HepG2 (cell line): ENCODE data around the gene ATP5MG. TPM values are rescaled to one million over a fixed set of nuclear protein-coding genes. Genes with fewer than 3 reads are reported as not detected.
A peak's percentile ranks its signal among the peaks of the same experiment; 100 is the strongest.

ENCODE experiments used
- CCDC6 ChIP-seq: sonication (generic); formaldehyde crosslinking; IDR thresholded peaks from 2 replicates; pipeline ENCODE4 v1.8.1; 2022; ENCODE audit warnings: mild to moderate bottlenecking, missing genetic modification reagents, moderate library complexity
- CSRNP1 ChIP-seq: sonication (generic); formaldehyde crosslinking; IDR thresholded peaks from 2 replicates; pipeline ENCODE4 v1.8.1; 2023; ENCODE audit warnings: mild to moderate bottlenecking, missing genetic modification reagents
- CSRNP2 ChIP-seq: sonication (generic); formaldehyde crosslinking; conservative IDR thresholded peaks from 2 replicates; pipeline ENCODE4 v1.8.0; 2022; ENCODE audit warnings: low read depth, missing genetic modification reagents
- EEA1 ChIP-seq: sonication (generic); formaldehyde crosslinking; IDR thresholded peaks from 2 replicates; pipeline ENCODE4 v1.5.1; 2020; ENCODE audit warnings: mild to moderate bottlenecking, missing genetic modification reagents, borderline replicate concordance
- FOXJ3 ChIP-seq: sonication (generic); formaldehyde crosslinking; IDR thresholded peaks from 2 replicates; pipeline ENCODE4 v1.4.0; 2020; ENCODE audit warnings: missing genetic modification reagents, mild to moderate bottlenecking, borderline replicate concordance
- HOXA7 ChIP-seq: sonication (generic); formaldehyde crosslinking; IDR thresholded peaks from 2 replicates; pipeline ENCODE4 v1.8.1; 2022; ENCODE audit warnings: mild to moderate bottlenecking, missing genetic modification reagents, moderate library complexity
- MLLT10 ChIP-seq: sonication (generic); formaldehyde crosslinking; IDR thresholded peaks from 2 replicates; pipeline ENCODE4 v1.4.0; 2020; ENCODE audit warnings: missing genetic modification reagents
- NFIC ChIP-seq: IDR thresholded peaks from 2 replicates; pipeline ENCODE4 v1.6.1; 2012; ENCODE audit warnings: mild to moderate bottlenecking, low read length, inconsistent platforms
- PRPF4 ChIP-seq: fragments of 200-400 bp; formaldehyde crosslinking; IDR thresholded peaks from 2 replicates; pipeline ENCODE4 v1.6.1; 2016; ENCODE audit warnings: low read length, low read depth; ENCODE audit not compliant: poor library complexity, severe bottlenecking
- SETDB1 ChIP-seq: sonication (generic); formaldehyde crosslinking; IDR thresholded peaks from 2 replicates; pipeline ENCODE4 v1.5.1; 2020; ENCODE audit warnings: missing genetic modification reagents, mild to moderate bottlenecking, borderline replicate concordance
- TBL1XR1 ChIP-seq: fragments of 150-350 bp; IDR thresholded peaks from 2 replicates; pipeline ENCODE4 v1.6.1; 2014; ENCODE audit warnings: borderline replicate concordance, low read length; ENCODE audit not compliant: partially characterized antibody
- TCF7L2 ChIP-seq: IDR thresholded peaks from 2 replicates; pipeline ENCODE4 v1.6.1; 2011; ENCODE audit warnings: mild to moderate bottlenecking, low read depth, low read length, moderate library complexity
- ZBTB43 ChIP-seq: sonication (generic); formaldehyde crosslinking; conservative IDR thresholded peaks from 2 replicates; pipeline ENCODE4 v1.4.0; 2020; ENCODE audit warnings: missing genetic modification reagents
- ZNF280D ChIP-seq: sonication (generic); formaldehyde crosslinking; IDR thresholded peaks from 2 replicates; pipeline ENCODE4 v1.5.1; 2020; ENCODE audit warnings: mild to moderate bottlenecking, missing genetic modification reagents
- ZNF543 ChIP-seq: sonication (generic); formaldehyde crosslinking; IDR thresholded peaks from 2 replicates; pipeline ENCODE4 v1.4.0; 2020; ENCODE audit warnings: mild to moderate bottlenecking, missing genetic modification reagents
- ZNF589 ChIP-seq: sonication (generic); formaldehyde crosslinking; conservative IDR thresholded peaks from 2 replicates; pipeline ENCODE4 v1.8.0; 2022; ENCODE audit warnings: mild to moderate bottlenecking, moderate library complexity, missing genetic modification reagents
- polyA plus RNA-seq, 8 experiments: library from polyadenylated mRNA; depleted of rRNA in 3 of 8; stranded (reverse) in 7 of 8; unstranded in 1 of 8; fragments of >200 nt; fragmentation: Illumina TruSeq in 4 of 8; extraction: Trizol in 4 of 8; gene quantifications; 2 replicates each; pipeline versions ENCODE4 v1.2.1 to v1.2.3, GENCODE V29; 2011 to 2016; ENCODE audit warnings: low read depth in 4 of 8, missing spikeins in 1 of 8, mixed read lengths in 1 of 8; ENCODE audit not compliant: insufficient read depth in 1 of 8
- total RNA-seq, 5 experiments: library from RNA; depleted of rRNA; stranded (reverse); fragments of >200 nt; fragmentation: Illumina TruSeq; extraction: Trizol; gene quantifications; 2 replicates each; pipeline ENCODE4 v1.2.3, GENCODE V29; 2016; ENCODE audit warnings: low read depth in 1 of 5
- TF ChIP-seq, protein P1 (sequence below): sonication (generic); formaldehyde crosslinking; conservative IDR thresholded peaks from 2 replicates; pipeline ENCODE4 v1.4.0; 2020; ENCODE audit warnings: missing genetic modification reagents

ATP5MG gene
- total and polyA plus RNA-seq, 2 of the 13 experiments (the other 11 are each of a cell fraction or from before 2014, with no cell fraction given): 260 to 320 TPM

DNA sequence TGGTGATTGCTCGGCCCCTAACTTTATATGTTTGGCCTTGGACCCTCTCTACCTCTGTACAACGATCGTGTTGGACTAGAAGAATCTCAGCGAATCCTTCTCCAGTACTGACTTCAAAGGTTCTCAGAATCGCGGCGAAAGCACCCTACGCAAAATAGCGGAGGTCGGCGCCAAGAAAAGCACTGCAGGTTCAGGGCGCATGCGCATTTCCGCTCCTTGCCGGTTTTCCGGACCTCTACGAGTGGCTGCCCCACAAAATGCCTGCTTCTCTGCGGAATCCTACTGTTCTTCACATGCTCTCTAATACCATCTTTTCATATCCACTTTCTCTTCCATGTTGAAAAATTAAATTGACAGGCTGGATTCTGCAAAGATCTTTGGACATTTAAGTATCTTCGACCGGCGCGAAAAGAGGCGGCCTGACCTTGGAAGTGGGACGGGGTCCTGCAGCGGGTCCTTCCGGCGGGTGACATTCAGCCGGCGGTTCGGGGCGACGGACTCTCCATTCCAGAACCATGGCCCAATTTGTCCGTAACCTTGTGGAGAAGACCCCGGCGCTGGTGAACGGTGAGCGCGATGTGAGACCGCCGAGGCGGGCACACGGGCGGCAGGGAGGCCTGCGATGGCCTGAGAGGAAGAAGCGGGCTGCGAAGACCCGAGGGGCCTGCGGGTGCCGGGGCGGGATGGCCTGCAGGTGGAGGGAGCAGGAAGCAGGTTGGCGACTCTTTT lies at the start of gene ATP5MG (continued):
- TF ChIP-seq ZNF589 (CRISPR knock-in tag) (no peak), PRPF4 (no peak), NFIC (peak; percentile 52; the same call in 1 of the 2 replicates), CSRNP2 (no peak), ZBTB43 (CRISPR knock-in tag) (no peak), HOXA7 (CRISPR knock-in tag) (no peak), ZNF280D (CRISPR knock-in tag) (peak; percentile 84; the same call in 1 of the 2 replicates), CCDC6 (CRISPR knock-in tag) (peak; percentile 61; the same call in 1 of the 2 replicates), MLLT10 (CRISPR knock-in tag) (no peak), EEA1 (no peak), TCF7L2 (no peak), SETDB1 (CRISPR knock-in tag) (no peak), FOXJ3 (CRISPR knock-in tag) (0 out of 2 replicates have a peak, but pooled peaks have one; percentile 15), TBL1XR1 (no peak), ZNF543 (no peak), CSRNP1 (CRISPR knock-in tag) (no peak)
- TF ChIP-seq, protein P1, sequence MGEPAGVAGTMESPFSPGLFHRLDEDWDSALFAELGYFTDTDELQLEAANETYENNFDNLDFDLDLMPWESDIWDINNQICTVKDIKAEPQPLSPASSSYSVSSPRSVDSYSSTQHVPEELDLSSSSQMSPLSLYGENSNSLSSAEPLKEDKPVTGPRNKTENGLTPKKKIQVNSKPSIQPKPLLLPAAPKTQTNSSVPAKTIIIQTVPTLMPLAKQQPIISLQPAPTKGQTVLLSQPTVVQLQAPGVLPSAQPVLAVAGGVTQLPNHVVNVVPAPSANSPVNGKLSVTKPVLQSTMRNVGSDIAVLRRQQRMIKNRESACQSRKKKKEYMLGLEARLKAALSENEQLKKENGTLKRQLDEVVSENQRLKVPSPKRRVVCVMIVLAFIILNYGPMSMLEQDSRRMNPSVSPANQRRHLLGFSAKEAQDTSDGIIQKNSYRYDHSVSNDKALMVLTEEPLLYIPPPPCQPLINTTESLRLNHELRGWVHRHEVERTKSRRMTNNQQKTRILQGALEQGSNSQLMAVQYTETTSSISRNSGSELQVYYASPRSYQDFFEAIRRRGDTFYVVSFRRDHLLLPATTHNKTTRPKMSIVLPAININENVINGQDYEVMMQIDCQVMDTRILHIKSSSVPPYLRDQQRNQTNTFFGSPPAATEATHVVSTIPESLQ (CRISPR knock-in tag): no peak
